Psoas muscle (tissue), 8 donors: ENCODE data around the gene HMX1. TPM values are rescaled to one million over a fixed set of nuclear protein-coding genes. Genes with fewer than 3 reads are reported as not detected.

Experiments
- ATAC-seq, 4 donors: fragments of 200-7000 bp; cut with Tn5 transposase; one replicate each; pipeline ENCODE4 v1.9.1; 2020; ENCODE audit warnings: moderate library complexity in 3 of 4, mild to moderate bottlenecking in 2 of 4
- DNase-seq, 2 donors: peaks; one replicate each; pipeline ENCODE4 v3.0.0-alpha.2; 2020
- H3K27ac ChIP-seq: fragments of 200-600 bp; one replicate; pipeline ENCODE4 v1.8.0; 2022
- H3K27me3 ChIP-seq, 3 donors: fragments of 200-600 bp in 1 of 3; one replicate each; pipeline versions ENCODE4 v1.6.1 to v1.8.0; 2013 to 2022; ENCODE audit warnings: low read length in 2 of 3, mild to moderate bottlenecking in 2 of 3, moderate library complexity in 1 of 3; ENCODE audit not compliant: insufficient read depth in 3 of 3
- H3K36me3 ChIP-seq, 2 donors: fragments of 200-600 bp in 1 of 2; one replicate each; pipeline versions ENCODE4 v1.6.1 to v1.8.0; 2013 to 2022; ENCODE audit warnings: low read depth in 1 of 2, mild to moderate bottlenecking in 1 of 2, moderate library complexity in 1 of 2; ENCODE audit not compliant: insufficient read depth in 1 of 2
- H3K4me1 ChIP-seq: fragments of 200-600 bp; one replicate; pipeline ENCODE4 v1.8.0; 2022
- H3K4me3 ChIP-seq: fragments of 200-600 bp; one replicate; pipeline ENCODE4 v1.8.0; 2022; ENCODE audit warnings: mild to moderate bottlenecking
- H3K9me3 ChIP-seq: fragments of 200-600 bp; one replicate; pipeline ENCODE4 v1.8.0; 2022
- CTCF ChIP-seq: fragments of 200-600 bp; IDR thresholded peaks from one replicate; pipeline ENCODE4 v1.8.0; 2022; ENCODE audit warnings: antibody characterized with exemption
- WGBS, 3 donors: extraction: QIAGEN DNeasy Blood & Tissue Kit; methylation state at CpG; one replicate each; pipeline versions ENCODE4 v1.1.6 to v1.1.7; 2013; 5-methylcytosine and 5-hydroxymethylcytosine counted together
- intact Hi-C, 2 donors: fragments of 100-400 bp; cut with DNase I; formaldehyde crosslinking; loops; one replicate each; pipeline versions ENCODE4 v1.11.0 to v1.14.2; 2022
- polyA plus RNA-seq, 3 donors: library from polyadenylated mRNA; stranded (reverse); fragments of 200-250 nt; gene quantifications; one replicate each; pipeline ENCODE4 v1.2.3, GENCODE V29; 2013
- total RNA-seq, 4 donors: library from RNA; stranded (reverse); fragmentation: NEBNext Ultra II Directional in 2 of 4; extraction: Animal tissue kit (Norgen Biotek cat#: 25700) in 2 of 4; gene quantifications; one replicate each; pipeline versions ENCODE4 v1.2.1 to v1.2.4, GENCODE V29; 2021 to 2023
- donor health status: healthy with polysubstance abuse.
- donor health status: DM: no; HTN: no; CAD: no; lungs with moderate emphysema.
- donor health status: Bipolar disorder and iron deficiency.
- donor health status: healthy.
- donor health status: DM: yes; HTN: yes; CAD: no.
- donor health status: DM: no; HTN: no; CAD: no.
- donor health status: DM: no; HTN: no; CAD: no.
- donor health status: DM: yes; HTN: yes; CAD: no.

The HMX1 gene
- total and polyA plus RNA-seq, 7 donors = not detected

- H3K27ac ChIP-seq = no peak overlapping the region
- H3K36me3 ChIP-seq = no peaks in the 10 kb centered on the region
- 67 to 74% (median 71%) methylated on average over 9 of the region's 9 CpGs for WGBS, 3 donors
- peak in 1 of 2 donors; percentile 24 for DNase-seq
- intact Hi-C loops = no loop called here
- peaks cover 0 to 17% (median 9%) of the 10 kb centered on the region in 3 donors for H3K27me3 ChIP-seq
- no peak overlapping the region for H3K4me3 ChIP-seq
- no peak for TF ChIP-seq CTCF
- H3K4me1 ChIP-seq = no peaks in the 10 kb centered on the region
- H3K9me3 ChIP-seq = peaks cover 4% of the 10 kb centered on the region
- no peak for ATAC-seq
These were observed 25.5 kb downstream of the HMX1 start for GRCh38 chr4:8846046-8846720.

- peaks cover 0 to 13% (median 7%) of the 10 kb centered on the region in 3 donors for H3K27me3 ChIP-seq
- intact Hi-C loops = no loop called here
- peak in 1 of 2 donors; percentile 32 for DNase-seq
- H3K9me3 ChIP-seq = peaks cover 4% of the 10 kb centered on the region
- TF ChIP-seq CTCF = no peak
- no peak overlapping the region for H3K4me3 ChIP-seq
- WGBS, 3 donors = 60 to 61% (median 60%) methylated on average over 14 of the region's 14 CpGs
- ATAC-seq = no peak
- H3K36me3 ChIP-seq = no peaks in the 10 kb centered on the region
- H3K27ac ChIP-seq = no peak overlapping the region
- H3K4me1 ChIP-seq = no peaks in the 10 kb centered on the region
These were observed 26.5 kb downstream of the HMX1 start for GRCh38 chr4:8844976-8845690.

GRCh38 chr4:8843597-8843996 is 28.0 kb downstream of the HMX1 start:
- Histone ChIP-seq H3K36me3 (no peaks in the 10 kb centered on the region), H3K27ac (no peak overlapping the region), H3K27me3 (peaks cover 0 to 6% (median under 1%) of the 10 kb centered on the region in 3 donors), H3K9me3 (peaks cover 4% of the 10 kb centered on the region), H3K4me1 (no peaks in the 10 kb centered on the region), H3K4me3 (no peak overlapping the region)
- DNase-seq (no peak), ATAC-seq (no peak)
- TF ChIP-seq CTCF = no peak
- WGBS, 3 donors = 77 to 85% (median 80%) methylated on average over 3 of the region's 3 CpGs
- intact Hi-C loops = no loop called here

GRCh38 chr4:8842614-8843013 is 29.0 kb downstream of the HMX1 start:
- Histone ChIP-seq H3K27me3 (peaks cover 0 to 6% (median 0%) of the 10 kb centered on the region in 3 donors), H3K36me3 (no peaks in the 10 kb centered on the region), H3K27ac (no peak overlapping the region), H3K9me3 (peaks cover 4% of the 10 kb centered on the region), H3K4me3 (no peak overlapping the region), H3K4me1 (no peaks in the 10 kb centered on the region)
- intact Hi-C loops = no loop called here
- ATAC-seq (no peak), DNase-seq (no peak)
- 49 to 94% (median 54%) methylated on average over 2 of the region's 2 CpGs for WGBS, 3 donors
- TF ChIP-seq CTCF = no peak
